GM12801 (cell line): Measurements from ENCODE around the gene DMTF1.

Experiments
- TF ChIP-seq, protein P1 (sequence below): IDR thresholded peaks from one replicate; pipeline ENCODE4 v1.5.1; 2011; ENCODE audit warnings: control low read depth; ENCODE audit not compliant: insufficient read length; ENCODE audit errors: extremely low read depth

The DMTF1 gene

DNA sequence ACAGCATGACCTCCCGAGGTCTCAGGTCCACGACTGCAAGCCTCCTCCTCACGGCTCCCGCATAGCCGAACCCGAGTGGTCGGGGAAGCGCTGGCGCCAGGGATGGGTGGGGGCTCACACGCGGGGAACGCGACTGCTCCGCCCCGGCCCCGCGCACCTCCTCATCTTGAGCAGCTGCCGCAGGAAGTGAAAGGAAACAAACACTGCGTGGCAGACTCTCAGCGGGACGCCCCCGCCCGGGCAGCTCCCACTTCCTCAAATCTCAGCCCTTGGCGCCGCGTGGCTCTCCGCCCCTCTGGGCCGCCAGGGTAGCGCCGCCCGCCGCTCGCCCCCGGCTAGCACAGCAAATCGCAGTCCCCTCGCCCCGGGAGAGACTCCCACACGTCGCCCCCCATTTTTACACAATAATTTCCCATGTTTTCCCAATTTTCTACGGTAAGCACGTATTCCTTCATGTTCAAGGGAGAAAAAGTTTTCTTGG is 67.3 kb downstream of the DMTF1 start, which contains the start of gene TMEM243:
Gene TMEM243, minus strand, starts transcription at position 188 of the 481 bp plus-strand sequence. CDS start 229 bp downstream, outside the sequence.
- TF ChIP-seq, protein P1, sequence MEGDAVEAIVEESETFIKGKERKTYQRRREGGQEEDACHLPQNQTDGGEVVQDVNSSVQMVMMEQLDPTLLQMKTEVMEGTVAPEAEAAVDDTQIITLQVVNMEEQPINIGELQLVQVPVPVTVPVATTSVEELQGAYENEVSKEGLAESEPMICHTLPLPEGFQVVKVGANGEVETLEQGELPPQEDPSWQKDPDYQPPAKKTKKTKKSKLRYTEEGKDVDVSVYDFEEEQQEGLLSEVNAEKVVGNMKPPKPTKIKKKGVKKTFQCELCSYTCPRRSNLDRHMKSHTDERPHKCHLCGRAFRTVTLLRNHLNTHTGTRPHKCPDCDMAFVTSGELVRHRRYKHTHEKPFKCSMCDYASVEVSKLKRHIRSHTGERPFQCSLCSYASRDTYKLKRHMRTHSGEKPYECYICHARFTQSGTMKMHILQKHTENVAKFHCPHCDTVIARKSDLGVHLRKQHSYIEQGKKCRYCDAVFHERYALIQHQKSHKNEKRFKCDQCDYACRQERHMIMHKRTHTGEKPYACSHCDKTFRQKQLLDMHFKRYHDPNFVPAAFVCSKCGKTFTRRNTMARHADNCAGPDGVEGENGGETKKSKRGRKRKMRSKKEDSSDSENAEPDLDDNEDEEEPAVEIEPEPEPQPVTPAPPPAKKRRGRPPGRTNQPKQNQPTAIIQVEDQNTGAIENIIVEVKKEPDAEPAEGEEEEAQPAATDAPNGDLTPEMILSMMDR, result no peak

GRCh38 chr7:87220026-87220733 is 67.9 kb downstream of the DMTF1 start:
- TF ChIP-seq, protein P1, result no peak

GRCh38 chr7:87220734-87221215 is 68.5 kb downstream of the DMTF1 start:
- TF ChIP-seq, protein P1, result no peak

DNA sequence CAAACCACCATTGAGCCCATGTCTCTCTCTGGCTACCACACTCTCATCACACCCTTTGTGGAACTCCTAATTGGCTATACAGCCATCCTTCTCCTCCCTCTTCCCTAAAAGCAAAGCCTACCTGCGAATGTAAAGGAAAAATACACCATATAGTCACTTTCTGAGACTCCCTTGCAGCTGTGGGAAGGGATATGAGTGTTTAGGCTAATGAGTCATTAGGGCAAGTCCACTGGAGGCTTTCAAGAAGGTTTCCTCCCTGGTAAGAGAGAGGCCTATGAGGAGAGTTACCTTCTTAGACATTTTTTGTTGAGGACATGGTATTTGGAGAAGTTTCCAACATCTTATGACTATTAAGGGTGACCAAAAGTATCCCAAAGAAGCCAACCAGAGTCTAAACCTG is 71.4 kb downstream of the DMTF1 start:
- TF ChIP-seq, protein P1, result no peak

GRCh38 chr7:87225696-87226095 is 73.4 kb downstream of the DMTF1 start:
- TF ChIP-seq, protein P1, result no peak

GRCh38 chr7:87226495-87226894 is 74.2 kb downstream of the DMTF1 start:
- TF ChIP-seq, protein P1, result no peak

- TF ChIP-seq, protein P1, result no peak
Observed at GRCh38 chr7:87231258-87231657, 79.0 kb downstream of the DMTF1 start.
